Activated T-helper 1 cell treated with anti-CD3 and anti-CD28 coated beads, Interleukin-12 subunit alpha, Interleukin-12 subunit beta, Interleukin-2, Interleukin-4 antibody, amounts not matched to agents 30 ng/mL and 10 ng/mL and 1 ng/mL, durations not matched to agents 14 hours and 24 hours and 36 hours (primary cell): ENCODE data around the gene CARS1. TPM values are rescaled to one million over a fixed set of nuclear protein-coding genes. Genes with fewer than 3 reads are reported as not detected.

Experiments
- DNase-seq: peaks from one replicate; pipeline ENCODE4 v3.0.0; 2021; ENCODE audit warnings: low spot score
- H3K27ac Mint-ChIP-seq: one replicate; pipeline ENCODE4 v1.8.0; 2021; ENCODE audit warnings: mild to moderate bottlenecking, mixed read lengths
- H3K27me3 Mint-ChIP-seq: one replicate; pipeline ENCODE4 v1.8.0; 2022; ENCODE audit warnings: mild to moderate bottlenecking, moderate library complexity, mixed read lengths; ENCODE audit not compliant: insufficient read depth
- H3K36me3 Mint-ChIP-seq: one replicate; pipeline ENCODE4 v1.8.0; 2021; ENCODE audit warnings: low read depth, mixed read lengths
- H3K4me1 Mint-ChIP-seq: one replicate; pipeline ENCODE4 v1.8.0; 2021; ENCODE audit warnings: low read depth, mixed read lengths
- H3K4me3 Mint-ChIP-seq: one replicate; pipeline ENCODE4 v1.8.0; 2021; ENCODE audit warnings: mild to moderate bottlenecking, moderate library complexity, mixed read lengths
- H3K9me3 Mint-ChIP-seq: one replicate; pipeline ENCODE4 v1.8.0; 2021; ENCODE audit warnings: mixed read lengths
- intact Hi-C: fragments of 100-400 bp; cut with micrococcal nuclease; formaldehyde crosslinking; loops from one replicate; pipeline ENCODE4 v1.15.1; 2024
- total RNA-seq: library from RNA; stranded (reverse); gene quantifications from 2 replicates; pipeline ENCODE4 v1.2.3, GENCODE V29; 2022

CARS1 gene
- total RNA-seq, 1 donor from 2014 or later: 63.6 TPM

DNA sequence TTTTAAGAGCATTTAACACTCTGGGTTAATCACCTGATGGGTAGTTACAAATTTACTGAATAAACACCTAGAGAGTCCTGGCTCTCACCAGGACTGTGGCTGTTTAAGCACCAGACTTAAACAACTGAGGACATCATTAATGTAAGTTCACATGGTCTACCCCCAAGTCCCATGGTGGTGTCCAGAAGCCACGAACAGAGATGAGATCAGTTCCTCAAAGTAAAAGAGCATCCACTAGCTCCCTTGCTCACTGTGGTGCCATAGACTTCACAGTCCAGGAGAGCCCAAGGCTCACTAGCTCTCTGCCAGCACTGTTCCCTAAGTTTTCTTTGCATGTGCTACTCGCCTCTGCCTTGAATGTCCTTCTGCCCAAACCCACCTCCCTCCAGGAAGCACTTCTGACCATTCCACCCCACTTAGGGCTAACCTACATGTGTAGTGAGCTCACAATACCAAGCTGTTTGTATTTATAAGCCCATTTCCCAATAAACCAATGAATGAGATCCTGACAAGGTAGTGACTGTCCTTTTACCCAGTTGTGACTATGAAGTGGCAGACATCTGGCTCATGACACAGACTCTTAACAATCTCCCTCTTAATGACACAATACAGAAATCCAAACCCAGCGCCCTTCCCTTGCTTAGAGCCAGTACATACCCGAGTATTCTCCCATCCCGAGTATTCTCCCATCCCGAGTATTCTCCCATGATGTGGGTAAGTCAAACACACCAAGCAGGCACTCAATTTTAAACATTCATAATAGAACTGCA, 80.7 kb downstream of the CARS1 start:
- H3K4me1 Mint-ChIP-seq: peaks cover 29% of the 10 kb centered on the region
- no peak for DNase-seq
- no peaks in the 10 kb centered on the region for H3K9me3 Mint-ChIP-seq
- intact Hi-C loops: loop anchor here (1.0 kb wide), 1 partner anchor 12 kb away; no protein-coding TSS in a partner anchor
- H3K36me3 Mint-ChIP-seq: peaks cover 41% of the 10 kb centered on the region
- H3K4me3 Mint-ChIP-seq: no peak overlapping the region
- no peak overlapping the region for H3K27ac Mint-ChIP-seq
- H3K27me3 Mint-ChIP-seq: no peaks in the 10 kb centered on the region

DNA sequence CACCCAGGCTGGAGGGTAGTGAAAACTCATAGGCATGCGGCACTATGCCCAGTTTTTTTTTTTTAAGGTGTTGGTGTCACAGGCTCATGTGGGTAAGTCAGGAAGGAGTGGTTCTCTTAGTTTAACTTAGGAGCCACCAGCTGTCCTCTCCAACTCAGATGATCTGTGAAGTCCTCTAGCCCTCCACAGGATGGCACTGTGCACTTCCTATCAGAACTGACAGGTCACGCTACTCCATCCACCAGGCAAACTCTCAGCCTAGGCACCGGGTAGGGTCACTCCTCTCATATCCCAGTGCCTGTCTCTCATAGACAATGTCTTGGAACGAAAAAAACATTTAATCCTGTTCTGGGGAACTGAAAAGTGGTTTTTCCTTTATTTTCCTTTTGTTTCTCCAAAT, 81.6 kb downstream of the CARS1 start:
- Mint-ChIP-seq H3K36me3 (peaks cover 45% of the 10 kb centered on the region), H3K27ac (no peak overlapping the region), H3K4me3 (no peak overlapping the region), H3K27me3 (no peaks in the 10 kb centered on the region), H3K4me1 (peaks cover 29% of the 10 kb centered on the region), H3K9me3 (no peaks in the 10 kb centered on the region)
- intact Hi-C loops: loop anchor here (1.0 kb wide), 2 partner anchors 46 to 116 kb away; no protein-coding TSS in a partner anchor
- peak; percentile 14 for DNase-seq

GRCh38 chr11:2974272-2974671, 83.0 kb downstream of the CARS1 start:
- no peaks in the 10 kb centered on the region for H3K9me3 Mint-ChIP-seq
- H3K4me1 Mint-ChIP-seq: peaks cover 29% of the 10 kb centered on the region
- intact Hi-C loops: no loop called here
- peak overlapping the region; percentile 66 for H3K27ac Mint-ChIP-seq
- H3K36me3 Mint-ChIP-seq: peaks cover 57% of the 10 kb centered on the region
- H3K27me3 Mint-ChIP-seq: no peaks in the 10 kb centered on the region
- DNase-seq: no peak
- H3K4me3 Mint-ChIP-seq: no peak overlapping the region

GRCh38 chr11:2968341-2968900, 88.8 kb downstream of the CARS1 start:
- H3K36me3 Mint-ChIP-seq: peaks cover 69% of the 10 kb centered on the region
- no peak for DNase-seq
- intact Hi-C loops: no loop called here

GRCh38 chr11:2964782-2965181, 92.4 kb downstream of the CARS1 start:
- Mint-ChIP-seq H3K4me3 (no peak overlapping the region), H3K27ac (peak overlapping the region; percentile 6), H3K4me1 (peaks cover 16% of the 10 kb centered on the region), H3K36me3 (peaks cover 70% of the 10 kb centered on the region), H3K27me3 (no peaks in the 10 kb centered on the region), H3K9me3 (no peaks in the 10 kb centered on the region)
- no peak for DNase-seq
- intact Hi-C loops: no loop called here

More at GRCh38 chr11:2968341-2968900, 88.8 kb downstream of the CARS1 start:
- no peak overlapping the region for H3K27ac Mint-ChIP-seq
- no peak overlapping the region for H3K4me3 Mint-ChIP-seq
- H3K9me3 Mint-ChIP-seq: no peaks in the 10 kb centered on the region
- peaks cover 9% of the 10 kb centered on the region for H3K4me1 Mint-ChIP-seq
- H3K27me3 Mint-ChIP-seq: no peaks in the 10 kb centered on the region

- intact Hi-C loops: no loop called here
- no peak for DNase-seq
- Mint-ChIP-seq H3K4me1 (peaks cover 16% of the 10 kb centered on the region), H3K9me3 (no peaks in the 10 kb centered on the region), H3K27ac (no peak overlapping the region), H3K4me3 (no peak overlapping the region), H3K27me3 (no peaks in the 10 kb centered on the region), H3K36me3 (peaks cover 72% of the 10 kb centered on the region)
Measured at GRCh38 chr11:2963761-2964160, 93.5 kb downstream of the CARS1 start.

DNA sequence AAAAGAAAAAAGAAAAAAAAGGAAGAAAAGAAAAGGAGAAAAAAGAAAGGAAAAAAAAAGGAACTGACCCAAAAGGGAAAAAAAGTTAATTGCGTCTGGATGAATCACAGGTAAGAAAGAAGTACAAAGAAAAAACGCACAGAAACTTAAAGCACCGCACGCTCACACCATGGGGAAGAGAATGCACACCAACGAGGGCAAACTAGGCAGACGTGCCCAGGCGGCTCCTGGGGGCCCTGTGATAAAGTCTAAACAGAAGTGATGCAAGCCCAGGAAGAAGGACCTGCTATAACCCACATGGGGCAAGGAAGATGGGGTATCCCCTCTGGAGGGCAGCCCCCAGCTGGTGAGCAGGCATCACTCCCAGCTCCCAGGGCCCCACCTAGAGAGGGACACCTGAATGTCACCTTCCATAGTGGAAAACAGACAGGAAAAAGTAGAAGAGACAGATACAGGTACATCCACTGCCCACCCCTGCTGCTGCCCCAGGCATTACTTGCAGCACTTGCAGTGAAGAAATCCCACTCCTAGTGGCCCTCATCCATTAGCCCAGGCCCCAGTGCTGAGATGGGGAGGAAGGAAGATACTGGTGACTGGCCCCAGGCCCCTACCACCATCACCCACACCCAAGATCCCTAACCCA, 94.0 kb downstream of the CARS1 start:
- no peaks in the 10 kb centered on the region for H3K9me3 Mint-ChIP-seq
- intact Hi-C loops: no loop called here
- H3K4me1 Mint-ChIP-seq: peaks cover 16% of the 10 kb centered on the region
- no peak for DNase-seq
- H3K4me3 Mint-ChIP-seq: no peak overlapping the region
- H3K27me3 Mint-ChIP-seq: no peaks in the 10 kb centered on the region
- peaks cover 71% of the 10 kb centered on the region for H3K36me3 Mint-ChIP-seq
- no peak overlapping the region for H3K27ac Mint-ChIP-seq

- H3K4me1 Mint-ChIP-seq: peaks cover 16% of the 10 kb centered on the region
- H3K27ac Mint-ChIP-seq: peak overlapping the region; percentile 60
- no peak overlapping the region for H3K4me3 Mint-ChIP-seq
- H3K36me3 Mint-ChIP-seq: peaks cover 66% of the 10 kb centered on the region
- H3K9me3 Mint-ChIP-seq: no peaks in the 10 kb centered on the region
- no peak for DNase-seq
- intact Hi-C loops: no loop called here
- H3K27me3 Mint-ChIP-seq: no peaks in the 10 kb centered on the region
Measured at GRCh38 chr11:2961080-2961479, 96.1 kb downstream of the CARS1 start.

DNA sequence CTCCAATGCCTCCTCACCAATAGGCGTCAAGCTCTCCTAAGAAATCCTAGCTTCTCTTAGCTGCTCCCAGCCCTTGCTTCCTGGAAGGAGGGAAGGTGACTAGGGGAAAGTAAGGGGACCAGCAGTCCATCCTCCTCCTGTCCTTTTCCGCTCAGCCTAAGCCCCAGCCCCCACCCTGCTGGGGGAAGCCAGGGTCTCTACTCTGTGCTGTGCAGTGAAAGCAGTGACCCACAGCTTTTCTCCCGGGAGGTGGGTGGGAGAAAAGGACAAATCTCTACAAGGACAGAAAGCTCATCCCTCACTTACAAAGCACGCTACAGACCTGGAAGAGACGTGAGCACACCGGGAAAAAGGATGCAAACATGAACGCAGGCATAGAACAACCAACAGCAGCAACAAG, 97.1 kb downstream of the CARS1 start:
- H3K27me3 Mint-ChIP-seq: no peaks in the 10 kb centered on the region
- intact Hi-C loops: no loop called here
- peaks cover 16% of the 10 kb centered on the region for H3K4me1 Mint-ChIP-seq
- H3K36me3 Mint-ChIP-seq: peaks cover 69% of the 10 kb centered on the region
- H3K9me3 Mint-ChIP-seq: no peaks in the 10 kb centered on the region
- H3K27ac Mint-ChIP-seq: no peak overlapping the region
- no peak for DNase-seq
- H3K4me3 Mint-ChIP-seq: no peak overlapping the region

GRCh38 chr11:2958251-2958650, 99.0 kb downstream of the CARS1 start:
- H3K27ac Mint-ChIP-seq: no peak overlapping the region
- intact Hi-C loops: no loop called here
- H3K27me3 Mint-ChIP-seq: no peaks in the 10 kb centered on the region
- H3K9me3 Mint-ChIP-seq: no peaks in the 10 kb centered on the region
- no peak for DNase-seq
- peaks cover 65% of the 10 kb centered on the region for H3K36me3 Mint-ChIP-seq
- H3K4me3 Mint-ChIP-seq: no peak overlapping the region
- peaks cover 10% of the 10 kb centered on the region for H3K4me1 Mint-ChIP-seq

DNA sequence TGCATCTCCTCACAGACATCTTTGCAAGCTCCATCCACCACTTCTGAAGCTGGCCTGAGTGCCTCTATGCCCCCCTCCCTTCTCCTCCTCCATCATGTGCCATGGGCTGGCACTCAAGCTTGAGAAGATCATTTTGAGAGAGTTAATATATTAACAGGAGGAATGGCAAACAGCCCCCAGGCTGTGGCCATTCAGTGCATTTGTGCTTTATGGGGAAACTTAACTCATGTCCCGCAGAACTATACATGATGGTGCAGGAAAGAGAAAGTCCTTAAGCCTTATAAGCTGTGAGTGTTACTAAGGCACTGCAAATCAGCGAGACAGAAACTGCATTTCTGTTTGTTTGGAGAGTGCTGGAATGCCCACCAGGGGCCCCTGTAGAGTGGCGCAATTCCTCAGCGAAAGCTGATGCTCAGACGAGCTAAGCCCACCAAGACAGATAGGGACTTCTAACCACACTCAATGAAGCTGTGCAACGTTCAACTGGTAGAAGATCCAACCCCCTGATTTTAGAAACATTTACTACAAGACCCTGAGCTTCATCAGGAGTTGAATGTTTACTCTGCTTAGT, 101.2 kb downstream of the CARS1 start:
- no peak overlapping the region for H3K4me3 Mint-ChIP-seq
- H3K36me3 Mint-ChIP-seq: peaks cover 65% of the 10 kb centered on the region
- DNase-seq: no peak
- intact Hi-C loops: no loop called here
- peaks cover 20% of the 10 kb centered on the region for H3K4me1 Mint-ChIP-seq
- H3K27me3 Mint-ChIP-seq: no peaks in the 10 kb centered on the region
- no peak overlapping the region for H3K27ac Mint-ChIP-seq
- no peaks in the 10 kb centered on the region for H3K9me3 Mint-ChIP-seq

GRCh38 chr11:2954263-2954662, 103.0 kb downstream of the CARS1 start:
- H3K4me1 Mint-ChIP-seq: peaks cover 31% of the 10 kb centered on the region
- intact Hi-C loops: no loop called here
- no peaks in the 10 kb centered on the region for H3K27me3 Mint-ChIP-seq
- no peaks in the 10 kb centered on the region for H3K9me3 Mint-ChIP-seq
- DNase-seq: no peak
- H3K36me3 Mint-ChIP-seq: peaks cover 64% of the 10 kb centered on the region
- no peak overlapping the region for H3K27ac Mint-ChIP-seq
- H3K4me3 Mint-ChIP-seq: no peak overlapping the region

DNA sequence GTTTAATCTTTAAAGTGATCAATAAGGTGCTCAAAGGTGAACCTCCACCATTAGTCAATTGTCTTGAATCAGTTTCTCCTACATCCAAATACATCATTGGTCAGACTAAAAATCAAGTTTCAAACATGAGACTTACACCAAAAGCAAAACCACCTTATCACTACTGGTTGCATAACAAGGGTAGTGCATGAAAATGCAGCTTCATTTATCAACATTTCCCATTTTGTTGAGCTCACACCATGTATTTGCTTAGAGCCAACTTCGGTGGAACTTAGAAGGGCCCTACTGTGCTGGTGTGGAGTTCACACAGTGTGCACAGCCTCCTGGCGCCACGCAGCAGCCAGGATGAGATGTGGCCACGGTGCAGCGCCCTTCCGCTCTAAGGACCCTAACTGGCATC, 104.9 kb downstream of the CARS1 start:
- Mint-ChIP-seq H3K27ac (no peak overlapping the region), H3K36me3 (peaks cover 69% of the 10 kb centered on the region), H3K9me3 (no peaks in the 10 kb centered on the region), H3K4me1 (peaks cover 39% of the 10 kb centered on the region), H3K27me3 (no peaks in the 10 kb centered on the region), H3K4me3 (no peak overlapping the region)
- DNase-seq: no peak
- intact Hi-C loops: no loop called here
